Coronary artery (tissue), 2 donors: ENCODE results near the gene GOLGA6L2.
"Not testable (repeated sequence)": the region's sequence is repeated elsewhere in the genome, so short reads cannot be mapped to it uniquely, and the experiment has no call there.

ENCODE experiments used
- DNase-seq: peaks from one replicate; pipeline ENCODE4 v3.0.0-alpha.2; 2017; ENCODE audit warnings: low spot score
- H3K27ac ChIP-seq, 2 donors: fragments of 200-600 bp; sonication (generic); one replicate each; pipeline ENCODE4 v1.5.1; 2016 to 2019
- H3K4me3 ChIP-seq: fragments of 200-600 bp; sonication (generic); 2 replicates; pipeline ENCODE4 v1.5.1; 2016; ENCODE audit warnings: mild to moderate bottlenecking, moderate library complexity
- CTCF ChIP-seq: fragments of 200-600 bp; sonication (generic); IDR thresholded peaks from one replicate; pipeline ENCODE4 v1.5.1; 2019; ENCODE audit warnings: antibody characterized with exemption

GOLGA6L2 gene

GRCh38 chr15:23415321-23415865, 31.6 kb downstream of the GOLGA6L2 start:
- no peak for TF ChIP-seq CTCF
- H3K27ac ChIP-seq = no peak overlapping the region
- no peak overlapping the region for H3K4me3 ChIP-seq
- DNase-seq = no peak

GRCh38 chr15:23412881-23413600, 34.0 kb downstream of the GOLGA6L2 start:
- not testable (repeated sequence) for DNase-seq, H3K4me3 ChIP-seq, H3K27ac ChIP-seq

GRCh38 chr15:23411841-23412240, 35.2 kb downstream of the GOLGA6L2 start:
- no peak for TF ChIP-seq CTCF
- Histone ChIP-seq H3K27ac (no peak overlapping the region), H3K4me3 (no peak overlapping the region)
- no peak for DNase-seq

- Histone ChIP-seq H3K27ac (peak overlapping the region; percentile 72 to 87), H3K4me3 (peak overlapping the region; percentile 21)
- DNase-seq = peak; percentile 87
- TF ChIP-seq CTCF = no peak
These were observed 43.5 kb downstream of the GOLGA6L2 start for GRCh38 chr15:23403550-23403949.

GRCh38 chr15:23402544-23402943, 44.5 kb downstream of the GOLGA6L2 start:
- H3K27ac ChIP-seq = peak overlapping the region; percentile 72 to 87
- no peak for DNase-seq
- H3K4me3 ChIP-seq = no peak overlapping the region
- TF ChIP-seq CTCF = no peak

- TF ChIP-seq CTCF = no peak
- Histone ChIP-seq H3K27ac (peak overlapping the region; percentile 72 to 87), H3K4me3 (no peak overlapping the region)
- DNase-seq = no peak
These were observed 44.9 kb downstream of the GOLGA6L2 start for GRCh38 chr15:23402140-23402539.

GRCh38 chr15:23401627-23402026, 45.4 kb downstream of the GOLGA6L2 start:
- Histone ChIP-seq H3K27ac (peak overlapping the region; percentile 41 to 60), H3K4me3 (no peak overlapping the region)
- DNase-seq = no peak
- no peak for TF ChIP-seq CTCF

- DNase-seq, H3K4me3 ChIP-seq: not testable (repeated sequence)
- peak overlapping the region; percentile 68 to 72 for H3K27ac ChIP-seq
These were observed 47.8 kb downstream of the GOLGA6L2 start for GRCh38 chr15:23399207-23399606.

GRCh38 chr15:23398357-23398756, 48.7 kb downstream of the GOLGA6L2 start:
- not testable (repeated sequence) for DNase-seq, H3K4me3 ChIP-seq
- peak overlapping the region; percentile 68 to 72 for H3K27ac ChIP-seq
